T-helper 2 cell treated with Interferon-gamma antibody and Interleukin-4, amounts not matched to agents 100 ng/mL and 5 ng/mL, for 36 hours (primary cell): Measurements from ENCODE around the gene COQ2. TPM values are rescaled to one million over a fixed set of nuclear protein-coding genes. Genes with fewer than 3 reads are reported as not detected.
"Not testable (repeated sequence)": the region's sequence is repeated elsewhere in the genome, so short reads cannot be mapped to it uniquely, and the experiment has no call there.

Source experiments
- intact Hi-C: fragments of 100-400 bp; cut with micrococcal nuclease; formaldehyde crosslinking; loops from one replicate; pipeline ENCODE4 v1.15.1; 2023
- total RNA-seq: library from RNA; stranded (reverse); gene quantifications from 2 replicates; pipeline ENCODE4 v1.2.3, GENCODE V29; 2022

Gene COQ2
- total RNA-seq, 1 donor from 2014 or later = 14.7 TPM

- intact Hi-C loops = loop anchor here (10.0 kb wide), 1 partner anchor 196 kb away; the partner anchor contains the start of gene ABRAXAS1
Observed at GRCh38 chr4:83288381-83288780, 3.8 kb upstream of the COQ2 start.

- intact Hi-C loops = loop anchor here (2.0 to 10.0 kb wide), 5 partner anchors 50 to 384 kb away; partner anchors contain the start of genes ABRAXAS1, HPSE and THAP9
Observed at GRCh38 chr4:83285055-83285407, 433 bp upstream of the COQ2 start.

GRCh38 chr4:83283181-83283580 is 1.4 kb downstream of the COQ2 start:
- intact Hi-C loops = loop anchor here (2.0 to 10.0 kb wide), 4 partner anchors 202 to 820 kb away; partner anchors contain the start of gene ABRAXAS1

GRCh38 chr4:83282049-83282535 is 2.5 kb downstream of the COQ2 start:
- intact Hi-C loops = loop anchor here (1.0 to 10.0 kb wide), 5 partner anchors 203 to 819 kb away; partner anchors contain the start of gene ABRAXAS1

GRCh38 chr4:83281307-83281706 is 3.3 kb downstream of the COQ2 start:
- intact Hi-C loops = loop anchor here (5.0 to 10.0 kb wide), 2 partner anchors 203 to 429 kb away; partner anchors contain the start of gene ABRAXAS1

GRCh38 chr4:83276299-83277040 is 8.1 kb downstream of the COQ2 start:
- intact Hi-C loops = loop anchor here (1.0 kb wide), 1 partner anchor 8 kb away; the partner anchor contains the start of gene COQ2

- intact Hi-C loops = not testable (repeated sequence)
Observed at GRCh38 chr4:83273926-83274325, 10.7 kb downstream of the COQ2 start.

- intact Hi-C loops = no loop called here
Observed at GRCh38 chr4:83272900-83273299, 11.7 kb downstream of the COQ2 start.

- intact Hi-C loops = no loop called here
Observed at GRCh38 chr4:83269256-83269655, 15.3 kb downstream of the COQ2 start.

- intact Hi-C loops = no loop called here
Observed at GRCh38 chr4:83268491-83268890, 16.1 kb downstream of the COQ2 start.

- intact Hi-C loops = no loop called here
Observed at GRCh38 chr4:83267830-83268475, 16.6 kb downstream of the COQ2 start.

GRCh38 chr4:83267121-83267829 is 17.3 kb downstream of the COQ2 start:
- intact Hi-C loops = no loop called here

- intact Hi-C loops = no loop called here
Observed at GRCh38 chr4:83266689-83267088, 17.9 kb downstream of the COQ2 start.

- intact Hi-C loops = no loop called here
Observed at GRCh38 chr4:83263106-83263505, 21.5 kb downstream of the COQ2 start.

- intact Hi-C loops = no loop called here
Observed at GRCh38 chr4:83262682-83263081, 21.9 kb downstream of the COQ2 start.

- intact Hi-C loops = no loop called here
Observed at GRCh38 chr4:83261307-83261706, 23.3 kb downstream of the COQ2 start.

GRCh38 chr4:83259586-83259985 is 25.0 kb downstream of the COQ2 start:
- intact Hi-C loops = no loop called here

- intact Hi-C loops = no loop called here
Observed at GRCh38 chr4:83258461-83258860, 26.1 kb downstream of the COQ2 start.

- intact Hi-C loops = no loop called here
Observed at GRCh38 chr4:83257811-83258210, 26.8 kb downstream of the COQ2 start.

- intact Hi-C loops = no loop called here
Observed at GRCh38 chr4:83255584-83255983, 29.0 kb downstream of the COQ2 start.

GRCh38 chr4:83252782-83253405 is 31.7 kb downstream of the COQ2 start:
- intact Hi-C loops = loop anchor here (1.0 to 2.0 kb wide), 5 partner anchors 18 to 198 kb away; no protein-coding TSS in a partner anchor
